ENCODE results near the gene NAAA. TPM values are rescaled to one million over a fixed set of nuclear protein-coding genes. Genes with fewer than 3 reads are reported as not detected.

Gene NAAA
- total RNA-seq, result 50.4 and 51.4 TPM in 2 replicates
- total RNA-seq (2013), result 36.1 TPM
- 51.4 and 55.2 TPM in 2 replicates for polyA plus RNA-seq
- polyA minus RNA-seq, result 50.7 and 84.8 TPM in 2 replicates

DNA sequence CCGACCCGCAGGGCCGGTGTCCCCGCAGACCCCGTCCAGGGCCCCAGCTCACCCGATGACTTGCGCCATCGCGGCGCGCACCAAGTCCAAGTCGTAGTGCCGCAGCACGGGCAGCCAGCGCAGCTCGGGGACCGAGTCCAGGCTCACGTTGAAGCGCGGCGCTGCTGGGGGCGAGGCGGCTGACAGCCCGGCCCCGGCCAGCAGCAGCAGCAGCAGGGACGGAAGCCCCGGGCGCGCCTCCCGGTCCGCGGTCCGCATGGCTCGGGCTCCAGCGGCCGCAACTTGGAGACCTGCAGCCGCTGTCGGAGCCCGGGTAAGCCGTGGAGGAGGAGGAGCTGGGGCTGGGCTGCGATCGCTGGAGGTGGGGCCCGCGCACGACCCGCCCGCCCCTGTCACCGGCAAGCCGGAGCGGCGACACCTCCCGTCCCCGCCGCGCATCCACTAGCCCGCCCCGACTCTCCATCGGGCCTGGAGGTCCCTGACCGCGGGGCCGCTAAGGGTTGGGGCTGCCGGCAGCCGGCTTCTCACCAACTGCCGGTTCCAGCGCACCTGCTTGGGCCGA, at the start of gene NAAA:
Gene NAAA (minus strand): TSS at position 322 of the 562 bp plus-strand sequence. CDS start 64 bp downstream, at position 258.
- peak within 1 kb of the TSS; percentile 80 to 98 (median 97) for H3K4me3 ChIP-seq (ENCODE audit: control extremely low read depth in 1 of 5, extremely low read depth in 1 of 5, insufficient read depth in 1 of 5, low read depth in 2 of 5, low read length in 4 of 5)
- CTCF ChIA-PET, result interaction anchor here (1.1 to 3.8 kb wide), 6 partner anchors 25 to 217 kb away, joined by 3 to 17 read pairs (median 5); partner anchors contain the start of gene USO1
- H3K27ac Mint-ChIP-seq, result peak within 1 kb of the TSS; percentile 98
- POLR2A ChIA-PET, result interaction anchor here (0.8 to 1.6 kb wide), 2 partner anchors 31 to 428 kb away, joined by 3 to 4 read pairs; no protein-coding TSS in a partner anchor
- peak within 1 kb of the TSS; percentile 82 for H3K9ac ChIP-seq (ENCODE audit: low read length)
- intact Hi-C loops (cut with micrococcal nuclease), result loop anchor here (1.0 to 10.0 kb wide), 3 partner anchors 40 to 306 kb away; partner anchors contain the start of genes CDKL2 and SDAD1
- peak within 1 kb of the TSS; percentile 78 to 79 for H3K27ac ChIP-seq (ENCODE audit: low read length in 2 of 2)
- peaks cover 15% of the 10 kb centered on the region for H3K79me2 ChIP-seq (ENCODE audit: control insufficient read depth, insufficient read depth, low read length)
- peaks cover 14% of the 10 kb centered on the region for H3K4me1 Mint-ChIP-seq
- TF ChIP-seq, protein P1, sequence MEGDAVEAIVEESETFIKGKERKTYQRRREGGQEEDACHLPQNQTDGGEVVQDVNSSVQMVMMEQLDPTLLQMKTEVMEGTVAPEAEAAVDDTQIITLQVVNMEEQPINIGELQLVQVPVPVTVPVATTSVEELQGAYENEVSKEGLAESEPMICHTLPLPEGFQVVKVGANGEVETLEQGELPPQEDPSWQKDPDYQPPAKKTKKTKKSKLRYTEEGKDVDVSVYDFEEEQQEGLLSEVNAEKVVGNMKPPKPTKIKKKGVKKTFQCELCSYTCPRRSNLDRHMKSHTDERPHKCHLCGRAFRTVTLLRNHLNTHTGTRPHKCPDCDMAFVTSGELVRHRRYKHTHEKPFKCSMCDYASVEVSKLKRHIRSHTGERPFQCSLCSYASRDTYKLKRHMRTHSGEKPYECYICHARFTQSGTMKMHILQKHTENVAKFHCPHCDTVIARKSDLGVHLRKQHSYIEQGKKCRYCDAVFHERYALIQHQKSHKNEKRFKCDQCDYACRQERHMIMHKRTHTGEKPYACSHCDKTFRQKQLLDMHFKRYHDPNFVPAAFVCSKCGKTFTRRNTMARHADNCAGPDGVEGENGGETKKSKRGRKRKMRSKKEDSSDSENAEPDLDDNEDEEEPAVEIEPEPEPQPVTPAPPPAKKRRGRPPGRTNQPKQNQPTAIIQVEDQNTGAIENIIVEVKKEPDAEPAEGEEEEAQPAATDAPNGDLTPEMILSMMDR (IDR thresholded peaks at IDR 0.05), result no peak
- TF ChIP-seq EZH2 (IDR thresholded peaks at IDR 0.05; ENCODE audit: borderline replicate concordance, insufficient read depth, low read depth, low read length, poor library complexity, severe bottlenecking), result no peak
- ATAC-seq (ENCODE audit: low read depth) (peak; percentile 75), DNase-seq (peak; percentile 91)
- H3K36me3 ChIP-seq (replicated peaks in 1 of 2; ENCODE audit: control extremely low read depth in 1 of 2, control insufficient read depth in 1 of 2, extremely low read depth in 1 of 2, insufficient read depth in 2 of 2, low read length in 1 of 2), result peaks cover 0 to 16% of the 10 kb centered on the region in 2 experiments
- WGBS (ENCODE audit: insufficient coverage), result under 1% methylated on average over 66 of the region's 66 CpGs
- no peaks in the 10 kb centered on the region for H3K27me3 ChIP-seq (replicated peaks in 1 of 4; ENCODE audit: control extremely low read depth in 1 of 4, control insufficient read depth in 3 of 4, insufficient read depth in 4 of 4, low read length in 3 of 4)
- H3K4me3 Mint-ChIP-seq, result peak within 1 kb of the TSS; percentile 99
- peak within 1 kb of the TSS; percentile 95 for H2AFZ ChIP-seq (ENCODE audit: insufficient read depth, low read depth, low read length, poor library complexity, severe bottlenecking)
- no peaks in the 10 kb centered on the region for H3K9me3 Mint-ChIP-seq (ENCODE audit: insufficient read depth)
- H3K4me1 ChIP-seq (ENCODE audit: control insufficient read depth in 2 of 2, insufficient read depth in 2 of 2, low read length in 2 of 2), result peaks cover 5 to 14% of the 10 kb centered on the region in 2 donors
- no peaks in the 10 kb centered on the region for H3K27me3 Mint-ChIP-seq
- H3K9me3 ChIP-seq (ENCODE audit: control extremely low read depth in 1 of 3, control insufficient read depth in 2 of 3, insufficient read depth in 1 of 3, low read length in 2 of 3), result no peaks in the 10 kb centered on the region
- H4K20me1 ChIP-seq (ENCODE audit: control insufficient read depth, insufficient read depth, low read length, poor library complexity, severe bottlenecking), result no peaks in the 10 kb centered on the region
- H3K4me2 ChIP-seq (replicated peaks; ENCODE audit: low read depth, low read length, poor library complexity, severe bottlenecking), result peak within 1 kb of the TSS; percentile 83
